Measurements from ENCODE around the gene SMYD3. TPM values are rescaled to one million over a fixed set of nuclear protein-coding genes. Genes with fewer than 3 reads are reported as not detected.

Gene SMYD3
- total RNA-seq, 4 donors from 2014 or later: 12.0 to 15.0 (median 13.2) TPM

DNA sequence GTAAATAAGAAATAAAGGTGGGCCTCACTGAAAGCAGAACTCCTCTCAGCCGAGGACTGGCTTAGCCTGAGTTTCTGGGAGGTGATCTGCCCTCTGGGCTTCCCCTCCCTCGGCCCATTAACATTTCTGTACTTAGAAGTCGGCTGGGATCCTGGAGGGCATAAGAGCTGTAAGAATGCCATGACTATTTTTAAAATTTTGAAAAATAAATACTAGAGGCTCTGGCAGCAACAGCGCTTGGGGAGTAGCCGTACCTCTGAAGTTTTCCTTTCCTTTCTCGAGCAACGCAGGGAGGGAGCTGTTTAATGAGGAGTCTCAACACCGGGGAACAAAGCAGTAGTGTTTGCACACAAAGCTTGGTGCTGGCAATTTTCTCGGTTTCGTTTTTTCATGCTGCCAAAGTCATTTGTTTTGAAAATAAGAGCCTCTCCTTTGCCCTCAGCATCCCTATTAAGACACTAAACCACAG lies 498.7 kb downstream of the SMYD3 start:
- intact Hi-C loops (cut with DNase I): loop anchor here (5.0 to 10.0 kb wide), 2 partner anchors 439 to 494 kb away; no protein-coding TSS in a partner anchor
- TF ChIP-seq, protein P1, sequence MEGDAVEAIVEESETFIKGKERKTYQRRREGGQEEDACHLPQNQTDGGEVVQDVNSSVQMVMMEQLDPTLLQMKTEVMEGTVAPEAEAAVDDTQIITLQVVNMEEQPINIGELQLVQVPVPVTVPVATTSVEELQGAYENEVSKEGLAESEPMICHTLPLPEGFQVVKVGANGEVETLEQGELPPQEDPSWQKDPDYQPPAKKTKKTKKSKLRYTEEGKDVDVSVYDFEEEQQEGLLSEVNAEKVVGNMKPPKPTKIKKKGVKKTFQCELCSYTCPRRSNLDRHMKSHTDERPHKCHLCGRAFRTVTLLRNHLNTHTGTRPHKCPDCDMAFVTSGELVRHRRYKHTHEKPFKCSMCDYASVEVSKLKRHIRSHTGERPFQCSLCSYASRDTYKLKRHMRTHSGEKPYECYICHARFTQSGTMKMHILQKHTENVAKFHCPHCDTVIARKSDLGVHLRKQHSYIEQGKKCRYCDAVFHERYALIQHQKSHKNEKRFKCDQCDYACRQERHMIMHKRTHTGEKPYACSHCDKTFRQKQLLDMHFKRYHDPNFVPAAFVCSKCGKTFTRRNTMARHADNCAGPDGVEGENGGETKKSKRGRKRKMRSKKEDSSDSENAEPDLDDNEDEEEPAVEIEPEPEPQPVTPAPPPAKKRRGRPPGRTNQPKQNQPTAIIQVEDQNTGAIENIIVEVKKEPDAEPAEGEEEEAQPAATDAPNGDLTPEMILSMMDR (IDR thresholded peaks at IDR 0.05): no peak
- TF ChIP-seq EP300 (IDR thresholded peaks at IDR 0.05) (no peak), POLR2A (IDR thresholded peaks at IDR 0.05; ENCODE audit: low read depth) (no peak), POLR2AphosphoS5 (IDR thresholded peaks at IDR 0.05) (no peak)
- peak overlapping the region in 3 of 4 donors; percentile 3 to 30 (median 29) for H3K4me3 ChIP-seq
- H3K9me3 ChIP-seq: no peaks in the 10 kb centered on the region
- no peaks in the 10 kb centered on the region for H3K27me3 ChIP-seq
- no peaks in the 10 kb centered on the region for H3K36me3 ChIP-seq
- DNase-seq (ENCODE audit: extremely low spot score): no peak
- H3K4me1 ChIP-seq: peaks cover 8 to 34% (median 23%) of the 10 kb centered on the region in 4 donors
- 62% methylated on average over 10 of the region's 10 CpGs for WGBS
- peak overlapping the region in 3 of 4 donors; percentile 36 to 71 (median 68) for H3K27ac ChIP-seq (replicated peaks in 1 of 4)

DNA sequence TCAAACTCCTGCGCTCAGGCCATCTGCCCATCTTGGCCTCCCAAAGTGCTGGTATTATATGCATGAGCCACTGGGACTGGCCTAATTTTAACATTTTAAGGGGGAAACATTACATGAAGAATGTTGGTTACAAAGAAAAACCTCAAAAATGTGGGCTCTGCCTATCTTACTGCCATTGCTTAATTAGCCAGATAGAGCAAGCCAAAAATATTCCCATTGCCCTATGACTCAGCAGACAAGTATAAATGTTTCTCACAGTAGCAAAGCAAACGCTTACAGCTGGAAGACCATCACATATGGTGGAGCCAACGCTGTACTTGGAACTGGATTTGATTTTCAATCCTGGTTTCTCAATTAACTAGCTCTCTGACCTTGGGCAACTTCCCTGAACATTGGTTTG lies 502.0 kb downstream of the SMYD3 start:
- Histone ChIP-seq H3K27ac (replicated peaks in 1 of 4) (peak overlapping the region in 3 of 4 donors; percentile 20 to 57 (median 23)), H3K4me3 (no peak overlapping the region), H3K4me1 (peaks cover 8 to 34% (median 21%) of the 10 kb centered on the region in 4 donors), H3K27me3 (no peaks in the 10 kb centered on the region), H3K9me3 (no peaks in the 10 kb centered on the region), H3K36me3 (no peaks in the 10 kb centered on the region)
- DNase-seq (ENCODE audit: extremely low spot score): no peak
- TF ChIP-seq POLR2A (IDR thresholded peaks at IDR 0.05; ENCODE audit: low read depth): no peak
- peak in 1 of 2 donors; percentile 25 for TF ChIP-seq POLR2AphosphoS5 (IDR thresholded peaks at IDR 0.05)
- intact Hi-C loops (cut with DNase I): loop anchor here (5.0 to 10.0 kb wide), 2 partner anchors 442 to 490 kb away; no protein-coding TSS in a partner anchor
- WGBS: 43% methylated on average over 3 of the region's 3 CpGs

DNA sequence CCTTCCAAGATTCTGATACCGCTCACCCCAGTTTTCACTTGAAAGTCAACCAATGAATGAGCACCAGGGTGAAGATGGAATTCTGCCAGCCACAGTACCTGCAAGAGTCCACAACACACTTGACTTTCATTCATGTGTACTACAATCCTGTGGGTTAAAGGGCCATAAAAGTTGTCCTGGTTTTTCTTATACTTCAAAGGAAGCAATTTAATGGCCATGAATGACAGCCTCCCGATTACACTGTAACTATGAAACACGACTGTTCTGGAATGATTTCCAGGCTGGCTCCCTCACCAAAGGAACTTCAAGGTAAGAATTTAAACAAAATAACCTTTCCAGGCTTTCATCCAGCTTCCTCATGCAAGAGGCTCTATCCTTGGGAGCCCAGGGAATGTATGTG lies 502.8 kb downstream of the SMYD3 start:
- no peaks in the 10 kb centered on the region for H3K9me3 ChIP-seq
- DNase-seq (ENCODE audit: extremely low spot score): no peak
- no peak overlapping the region for H3K27ac ChIP-seq (replicated peaks in 1 of 4)
- no peak overlapping the region for H3K4me3 ChIP-seq
- TF ChIP-seq POLR2AphosphoS5 (IDR thresholded peaks at IDR 0.05) (no peak), EP300 (IDR thresholded peaks at IDR 0.05) (no peak), POLR2A (IDR thresholded peaks at IDR 0.05; ENCODE audit: low read depth) (no peak)
- TF ChIP-seq, protein P1 (IDR thresholded peaks at IDR 0.05): no peak
- H3K4me1 ChIP-seq: peaks cover 8 to 34% (median 21%) of the 10 kb centered on the region in 4 donors
- intact Hi-C loops (cut with DNase I): loop anchor here (10.0 kb wide), 1 partner anchor 490 kb away; no protein-coding TSS in a partner anchor
- no peaks in the 10 kb centered on the region for H3K36me3 ChIP-seq
- WGBS: 59% methylated on average over 3 of the region's 3 CpGs
- H3K27me3 ChIP-seq: no peaks in the 10 kb centered on the region

DNA sequence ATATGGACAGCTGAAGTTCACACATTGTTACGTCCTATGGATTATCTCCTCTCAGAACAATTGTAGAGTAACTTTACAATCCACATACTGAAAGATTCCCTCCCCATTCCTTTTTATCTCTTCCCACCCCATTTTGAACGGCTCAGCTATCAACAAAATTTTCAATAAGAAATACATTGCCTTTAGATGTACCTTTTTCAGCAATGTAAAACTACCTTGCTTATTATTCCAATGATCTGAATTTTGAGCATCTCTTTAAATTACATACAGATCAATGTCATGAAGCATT lies 503.7 kb downstream of the SMYD3 start:
- Histone ChIP-seq H3K27ac (replicated peaks in 1 of 4) (no peak overlapping the region), H3K4me3 (no peak overlapping the region), H3K27me3 (no peaks in the 10 kb centered on the region), H3K9me3 (peaks cover 0 to 4% (median 0%) of the 10 kb centered on the region in 4 donors), H3K36me3 (no peaks in the 10 kb centered on the region), H3K4me1 (peaks cover 8 to 26% (median 20%) of the 10 kb centered on the region in 4 donors)
- DNase-seq (ENCODE audit: extremely low spot score): no peak
- intact Hi-C loops (cut with DNase I): loop anchor here (2.0 to 10.0 kb wide), 2 partner anchors 489 to 851 kb away; no protein-coding TSS in a partner anchor
- TF ChIP-seq POLR2A (IDR thresholded peaks at IDR 0.05; ENCODE audit: low read depth): no peak
- TF ChIP-seq, protein P1 (IDR thresholded peaks at IDR 0.05): peak in 1 of 3 experiments; percentile 1
- 53% methylated on average over 2 of the region's 2 CpGs for WGBS

DNA sequence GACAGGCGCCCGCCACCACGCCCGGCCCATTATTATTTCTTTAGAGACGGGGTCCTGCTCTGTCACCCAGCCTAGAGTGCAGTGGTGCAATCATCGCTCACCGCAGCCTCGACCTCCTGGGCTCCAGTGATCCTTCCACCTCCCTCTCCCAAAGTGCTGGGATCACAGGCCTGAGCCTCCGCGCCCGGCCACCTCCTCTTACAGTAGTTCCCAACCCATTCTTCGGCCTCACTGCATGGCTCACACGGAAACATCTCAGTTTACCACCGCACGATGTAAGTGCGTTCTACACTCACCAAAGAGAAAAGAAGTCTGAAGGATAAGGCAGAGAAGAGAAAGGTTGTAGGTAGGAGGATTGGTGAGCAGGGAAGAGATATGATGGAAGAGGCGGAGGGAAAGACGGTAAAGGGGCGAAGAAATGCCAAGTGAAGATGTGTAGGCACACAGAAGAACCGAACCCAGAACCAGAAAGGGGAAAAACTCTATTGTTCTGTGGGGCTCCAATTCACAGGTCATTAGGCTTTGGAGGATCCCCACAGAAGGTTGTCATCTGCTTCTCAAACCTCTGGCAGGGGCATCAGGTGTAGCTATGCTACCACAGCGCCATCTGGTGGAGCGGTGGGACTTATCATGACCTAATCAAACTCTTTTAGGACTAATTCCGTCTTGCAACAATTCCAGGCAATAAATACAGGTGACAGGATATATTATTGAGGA lies 504.2 kb downstream of the SMYD3 start:
- TF ChIP-seq POLR2A (IDR thresholded peaks at IDR 0.05; ENCODE audit: low read depth): no peak
- TF ChIP-seq, protein P1 (IDR thresholded peaks at IDR 0.05): peak; percentile 82 to 90 (median 88)
- peaks cover 0 to 9% (median 0%) of the 10 kb centered on the region in 4 donors for H3K9me3 ChIP-seq
- H3K36me3 ChIP-seq: no peaks in the 10 kb centered on the region
- H3K27me3 ChIP-seq: no peaks in the 10 kb centered on the region
- H3K4me1 ChIP-seq: peaks cover 8 to 25% (median 18%) of the 10 kb centered on the region in 4 donors
- 81% methylated on average over 22 of the region's 23 CpGs for WGBS
- intact Hi-C loops (cut with DNase I): loop anchor here (2.0 to 10.0 kb wide), 2 partner anchors 488 to 850 kb away; no protein-coding TSS in a partner anchor
- DNase-seq (ENCODE audit: extremely low spot score): peak; percentile 96
- H3K27ac ChIP-seq (replicated peaks in 1 of 4): no peak overlapping the region
- no peak overlapping the region for H3K4me3 ChIP-seq
